UCSD-AML1 (cell line): Measurements from ENCODE around the gene ZSCAN22.
"Not testable (repeated sequence)": the region's sequence is repeated elsewhere in the genome, so short reads cannot be mapped to it uniquely, and the experiment has no call there.

Source experiments
- DNase-seq: peaks from one replicate; lab custom pipeline; 2025; ENCODE audit not compliant: unreplicated experiment; lab: John Stamatoyannopoulos, UW

The ZSCAN22 gene

DNA sequence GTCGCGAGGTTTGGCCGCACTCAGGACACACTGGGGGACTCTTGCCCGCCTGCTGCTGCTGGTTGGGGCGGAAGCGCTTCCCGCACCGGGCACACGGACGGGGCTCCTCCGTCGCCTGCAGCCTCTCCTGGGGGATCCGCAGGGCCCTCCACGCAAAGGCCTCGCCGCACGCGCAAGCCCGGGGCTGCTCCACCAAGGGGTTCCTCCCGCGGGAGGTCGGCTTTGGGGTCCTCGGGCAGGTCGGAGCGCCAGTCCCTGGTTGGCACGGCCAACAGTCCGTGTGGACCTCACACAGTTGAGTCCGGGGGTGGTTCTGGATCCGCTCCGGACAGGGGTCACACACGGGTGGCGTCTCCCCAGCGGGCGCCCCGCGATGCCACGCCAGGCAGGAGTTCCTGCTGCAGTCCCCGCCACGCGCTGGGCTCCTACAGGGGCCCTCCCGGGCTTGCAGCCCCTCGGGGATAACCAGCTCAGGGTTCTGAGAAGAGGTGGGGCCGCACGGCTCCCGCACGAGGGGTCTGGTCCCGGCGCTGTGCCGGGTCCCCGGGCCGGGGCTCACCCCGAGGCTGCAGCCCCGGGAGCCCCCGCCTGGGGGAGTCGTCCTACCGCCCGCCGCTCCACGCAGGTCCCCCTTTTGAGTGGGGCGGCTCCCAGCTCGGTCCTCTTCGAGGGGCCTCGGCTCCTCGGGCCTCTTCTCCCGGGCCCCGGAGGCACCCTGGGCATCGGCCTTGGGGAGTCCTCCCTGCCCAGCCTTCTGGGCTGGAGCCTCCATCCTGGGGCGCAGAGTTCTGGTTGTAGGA lies 42.0 kb downstream of the ZSCAN22 start:
- DNase-seq: no peak

DNA sequence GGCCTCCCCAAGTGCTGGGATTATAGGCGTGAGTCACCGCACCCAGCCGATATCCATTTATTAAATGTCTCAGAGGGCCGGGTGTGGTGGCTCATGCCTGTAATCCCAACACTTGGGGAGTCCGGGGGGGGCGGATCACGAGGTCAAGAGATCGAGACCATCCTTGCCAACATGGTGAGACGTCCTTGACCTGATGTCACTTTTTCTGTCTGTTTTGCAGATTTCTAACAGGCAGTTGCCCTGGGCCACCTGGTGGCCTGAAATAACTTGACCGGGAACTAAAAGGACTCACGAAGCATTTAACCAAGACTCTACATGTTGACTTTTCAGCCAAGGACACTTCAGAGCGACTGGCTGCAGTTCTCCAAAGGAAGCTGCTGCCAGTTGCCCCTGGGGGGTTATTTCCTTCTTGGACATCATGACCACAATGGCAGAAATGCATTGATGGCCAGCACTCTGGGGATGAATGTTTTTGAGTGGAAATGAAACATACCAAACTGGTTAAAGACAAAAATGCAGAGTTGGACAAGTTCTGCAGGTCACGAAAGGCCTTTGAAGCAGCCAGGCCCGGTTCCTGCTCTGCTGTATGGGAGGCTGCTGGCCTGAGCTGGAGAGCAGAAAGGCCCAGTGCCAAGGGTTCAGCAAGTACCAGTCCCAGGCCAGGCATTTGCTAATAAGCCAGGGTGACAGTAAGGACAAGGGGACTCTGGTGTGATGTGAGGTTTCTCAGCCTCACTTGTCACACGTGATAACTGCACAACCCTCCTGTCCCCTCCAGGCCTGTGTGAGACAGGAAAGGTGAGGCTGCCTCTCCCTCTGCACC lies 45.7 kb downstream of the ZSCAN22 start:
- no peak for DNase-seq

DNA sequence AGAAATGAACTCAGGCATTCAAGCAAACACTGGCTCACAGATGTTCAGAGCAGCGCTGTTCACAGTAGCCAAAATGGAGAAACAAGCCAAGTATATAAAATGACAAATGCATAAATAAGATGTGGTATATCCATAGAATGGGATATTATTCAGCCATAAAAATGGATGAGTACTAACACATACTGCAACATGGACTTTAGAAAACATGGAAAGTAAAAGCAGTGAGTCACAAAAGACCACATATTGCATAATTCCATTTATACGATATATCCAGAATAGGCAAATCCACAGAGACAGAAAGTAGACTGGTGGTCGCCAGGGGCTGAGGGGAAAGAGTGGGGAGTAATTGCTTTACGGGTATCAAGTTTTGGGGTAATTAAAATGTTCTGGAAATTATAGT lies 47.4 kb downstream of the ZSCAN22 start:
- DNase-seq: no peak

DNA sequence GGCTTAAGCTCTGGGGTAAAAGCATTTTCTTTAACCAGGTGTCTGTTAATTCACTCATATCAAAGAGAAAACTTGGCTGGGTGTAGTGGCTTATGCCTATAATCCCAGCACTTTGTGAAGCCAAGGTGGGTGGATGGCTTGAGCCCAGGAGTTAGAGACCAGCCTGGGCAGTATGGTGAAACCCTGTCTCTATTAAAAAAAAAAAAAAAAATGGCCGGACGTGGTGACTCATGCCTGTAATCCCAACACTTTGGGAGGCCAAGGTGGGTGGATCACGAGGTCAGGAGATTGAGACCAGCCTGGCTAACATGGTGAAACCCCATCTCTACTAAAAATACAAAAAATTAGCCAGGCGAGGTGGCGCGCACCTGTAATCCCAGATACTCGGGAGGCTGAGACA lies 49.9 kb downstream of the ZSCAN22 start:
- DNase-seq: not testable (repeated sequence)

DNA sequence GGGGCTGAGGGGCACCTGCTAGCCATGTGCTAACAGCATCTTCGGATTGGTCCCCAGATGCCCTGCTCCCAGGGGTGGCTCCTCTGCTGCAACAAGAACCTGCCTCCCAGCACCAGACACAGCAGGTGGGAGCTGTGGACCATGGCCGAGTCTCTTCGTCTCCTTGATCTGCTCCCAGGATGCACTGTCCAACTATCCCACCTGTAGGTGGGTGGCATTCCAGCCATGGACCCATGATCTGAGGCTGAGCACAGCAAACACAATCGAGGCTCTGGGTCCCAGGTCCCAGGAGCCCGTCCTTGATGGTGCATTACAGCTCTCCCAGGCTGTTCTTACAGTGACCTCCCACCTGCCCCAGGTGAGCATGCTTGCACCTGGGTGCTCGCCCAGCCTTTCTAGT lies 52.5 kb downstream of the ZSCAN22 start:
- no peak for DNase-seq

DNA sequence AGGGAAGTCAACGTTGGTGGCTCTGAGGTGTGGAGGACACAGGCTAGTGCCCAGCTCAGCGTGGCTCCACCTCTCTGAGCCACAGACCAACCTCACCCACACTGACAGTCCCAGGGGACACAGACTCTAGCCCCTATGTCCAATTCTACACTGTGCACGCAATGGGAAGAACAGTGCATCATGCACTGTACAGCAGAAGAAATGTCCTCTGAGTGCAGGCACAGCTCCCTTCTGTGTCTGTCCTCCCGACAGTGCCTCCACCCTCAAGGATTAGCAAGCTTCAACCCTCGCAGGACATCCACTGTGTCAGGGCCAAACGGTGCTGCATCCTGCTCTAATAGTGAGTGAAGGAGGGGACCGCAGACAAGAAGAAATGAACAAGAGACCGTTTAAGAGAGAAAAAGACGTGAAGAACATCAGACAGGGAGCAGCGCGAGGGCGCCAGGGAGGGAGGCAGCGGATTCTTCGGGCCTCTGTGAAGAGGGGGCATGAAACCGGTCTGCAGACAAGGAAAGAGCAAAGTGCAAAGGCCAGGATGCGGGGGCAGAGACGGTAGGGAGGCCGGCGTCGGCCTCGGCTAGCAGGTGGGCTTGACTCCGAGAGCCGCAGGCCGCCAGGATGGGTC lies 53.4 kb downstream of the ZSCAN22 start:
- no peak for DNase-seq

DNA sequence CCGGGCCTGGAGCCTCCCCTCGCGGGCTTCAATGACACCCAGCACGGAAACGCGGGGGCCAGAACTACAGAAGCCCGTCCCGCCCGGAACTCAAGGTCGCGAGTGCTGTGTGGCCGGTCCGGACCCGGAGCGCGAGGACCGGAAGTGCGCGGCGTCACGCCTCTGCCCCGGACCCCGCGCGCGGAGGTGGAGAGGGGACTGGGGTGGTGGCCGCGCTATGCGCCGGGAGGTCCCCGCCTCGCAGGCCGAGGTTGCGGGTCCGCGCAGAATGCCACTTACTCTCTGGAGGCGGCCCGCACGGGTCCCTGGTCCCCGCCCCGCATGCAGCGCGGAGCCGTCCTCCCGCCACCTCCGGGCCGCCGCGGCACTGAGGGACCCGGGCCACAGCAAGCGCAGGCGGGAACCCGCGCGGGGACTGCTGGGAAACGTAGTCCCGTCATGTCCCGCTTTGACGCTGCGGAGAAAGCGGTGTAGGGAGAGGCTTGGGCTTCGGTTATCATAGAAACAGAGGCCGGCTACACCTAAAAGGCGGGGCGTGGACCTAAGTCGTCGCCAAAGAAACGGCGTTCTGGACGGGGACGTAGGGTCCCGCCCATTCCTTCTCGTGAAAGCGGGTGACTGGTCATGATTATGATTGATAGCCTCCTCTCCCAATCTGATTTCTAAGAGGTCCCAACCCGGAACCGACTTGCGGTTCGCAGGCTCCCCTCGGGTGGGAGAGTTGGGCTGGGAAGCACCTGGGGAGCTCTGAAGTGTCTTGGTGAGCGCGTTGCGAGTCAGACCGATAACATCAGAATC lies 54.1 kb downstream of the ZSCAN22 start, which contains the start of gene ZNF837:
TSS of gene ZNF837 (minus strand) at position 369 of the 798 bp plus-strand sequence. CDS start 11,698 bp downstream, outside the sequence.
- DNase-seq: peak; percentile 98

DNA sequence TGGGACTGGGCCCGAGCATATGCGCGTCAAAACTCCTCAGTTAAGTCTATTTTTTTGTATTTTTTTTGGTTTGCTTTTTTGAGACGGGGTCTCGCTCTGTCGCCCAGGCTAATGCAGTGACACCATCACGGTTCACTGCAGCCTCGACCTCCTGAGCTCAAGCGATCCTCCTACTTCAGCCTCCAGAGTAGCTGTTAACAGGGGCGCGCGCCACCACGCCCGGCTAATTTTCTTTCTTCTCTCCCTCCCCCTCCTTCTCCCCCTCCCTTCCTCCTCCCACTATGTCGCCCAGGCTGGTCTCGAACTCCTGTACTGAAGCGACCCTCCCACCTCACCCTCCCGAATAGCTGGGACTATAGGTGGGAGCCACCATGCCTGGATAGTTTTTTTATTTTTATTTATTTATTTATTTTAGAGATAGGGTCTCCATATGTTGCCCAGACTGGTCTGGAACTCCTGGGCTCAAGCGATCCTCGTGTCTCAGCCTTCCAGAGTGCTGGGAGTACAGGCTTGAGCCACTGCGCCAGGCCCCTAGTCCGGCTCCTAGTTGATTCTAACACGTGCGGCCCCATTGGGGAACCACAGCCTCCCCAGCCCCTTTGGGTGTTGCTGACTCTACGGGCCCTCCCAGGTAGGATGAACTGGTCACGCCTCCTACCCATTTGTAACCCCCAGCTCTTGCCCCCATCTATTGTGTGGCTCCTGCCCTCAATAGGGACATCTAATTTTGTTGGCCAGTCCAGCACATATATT lies 54.8 kb downstream of the ZSCAN22 start:
- no peak for DNase-seq

DNA sequence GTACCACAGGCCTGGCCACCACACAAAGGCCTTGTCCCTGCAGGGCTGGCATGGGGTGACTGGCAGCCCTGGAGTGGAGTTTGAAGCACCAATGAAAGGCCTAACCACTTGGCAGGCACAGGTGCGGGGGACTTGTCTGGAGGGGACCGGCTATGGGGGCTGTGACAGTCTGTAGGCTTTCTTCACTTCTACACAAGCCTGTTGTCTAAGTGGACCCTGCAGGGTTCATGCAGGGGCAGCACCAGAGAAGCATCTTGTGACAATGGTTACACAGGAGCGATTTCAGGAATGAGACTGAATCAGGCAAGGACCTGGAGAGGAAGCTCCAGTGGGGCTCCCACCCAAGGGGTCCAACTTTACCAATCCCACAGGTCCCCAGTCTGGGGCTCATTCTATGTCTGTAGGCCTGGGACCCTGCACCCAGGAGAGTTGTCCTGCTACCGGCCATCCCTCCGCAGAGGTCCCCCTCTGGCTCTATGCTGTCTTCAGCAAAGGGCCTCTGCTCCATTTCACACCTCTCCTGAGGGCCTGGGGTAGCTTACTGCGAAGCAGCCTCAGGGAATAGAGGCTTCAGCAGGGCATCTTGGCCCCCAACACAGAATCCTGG lies 56.3 kb downstream of the ZSCAN22 start:
- no peak for DNase-seq

DNA sequence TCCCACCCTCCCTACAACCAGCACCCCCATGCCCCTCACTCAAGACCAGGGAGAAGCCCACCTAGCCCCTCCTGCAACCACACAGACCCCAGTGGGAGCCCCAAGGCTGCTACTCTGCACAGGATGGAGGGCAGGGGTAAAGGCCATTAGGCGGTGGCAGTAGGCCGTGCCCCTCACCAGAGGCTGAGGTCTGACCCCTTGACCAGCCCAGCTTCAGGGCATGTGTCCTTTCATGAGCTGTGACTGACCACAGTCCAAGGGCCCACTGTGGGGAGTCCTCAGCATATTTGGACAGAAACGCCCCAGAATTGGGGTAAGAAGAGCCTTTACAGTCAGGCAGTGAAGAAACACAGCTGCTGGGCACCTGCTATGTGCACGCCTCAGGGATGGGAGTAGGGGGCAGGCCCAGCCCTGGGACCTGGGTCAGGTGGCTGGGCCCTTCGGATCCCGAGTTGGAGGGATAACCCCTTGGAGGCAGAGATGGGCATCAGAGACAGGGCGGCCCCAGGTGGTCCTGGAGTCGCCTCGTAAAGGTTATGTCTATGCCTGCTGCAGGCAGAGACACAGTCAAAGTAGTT lies 58.6 kb downstream of the ZSCAN22 start:
- no peak for DNase-seq

DNA sequence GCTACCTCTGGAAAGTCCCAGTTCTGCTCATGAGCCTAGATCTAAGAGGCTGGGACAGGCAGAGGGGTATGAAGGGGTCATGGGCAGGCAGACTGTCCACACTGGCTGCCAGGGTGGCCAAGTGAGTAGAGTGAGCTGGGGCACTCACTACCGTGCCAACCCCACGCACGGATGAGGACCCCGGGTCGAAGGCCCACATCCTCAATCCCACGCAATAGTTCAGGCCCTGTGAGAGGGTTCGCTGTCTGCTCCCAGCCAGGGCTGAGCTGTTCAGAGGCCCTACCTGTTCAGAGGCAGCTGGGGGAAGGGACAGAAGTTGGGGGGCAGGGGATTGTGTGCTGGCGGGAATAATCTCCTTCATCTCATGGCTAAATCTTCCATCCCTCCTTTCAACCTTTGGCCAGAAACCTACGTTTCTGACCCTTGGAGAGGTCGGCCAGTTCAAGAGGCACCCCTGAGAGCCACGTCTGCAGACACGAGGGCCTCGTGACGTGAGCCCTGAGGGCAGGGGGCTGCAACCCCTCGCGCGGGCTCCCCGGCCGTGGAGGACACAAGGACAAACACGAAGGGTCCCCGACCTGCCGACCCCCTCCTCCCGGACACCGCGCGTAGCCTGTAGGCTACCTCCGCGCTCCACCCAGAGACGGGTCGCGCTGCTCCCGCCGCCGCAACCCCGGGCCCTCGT lies 59.2 kb downstream of the ZSCAN22 start:
- no peak for DNase-seq

DNA sequence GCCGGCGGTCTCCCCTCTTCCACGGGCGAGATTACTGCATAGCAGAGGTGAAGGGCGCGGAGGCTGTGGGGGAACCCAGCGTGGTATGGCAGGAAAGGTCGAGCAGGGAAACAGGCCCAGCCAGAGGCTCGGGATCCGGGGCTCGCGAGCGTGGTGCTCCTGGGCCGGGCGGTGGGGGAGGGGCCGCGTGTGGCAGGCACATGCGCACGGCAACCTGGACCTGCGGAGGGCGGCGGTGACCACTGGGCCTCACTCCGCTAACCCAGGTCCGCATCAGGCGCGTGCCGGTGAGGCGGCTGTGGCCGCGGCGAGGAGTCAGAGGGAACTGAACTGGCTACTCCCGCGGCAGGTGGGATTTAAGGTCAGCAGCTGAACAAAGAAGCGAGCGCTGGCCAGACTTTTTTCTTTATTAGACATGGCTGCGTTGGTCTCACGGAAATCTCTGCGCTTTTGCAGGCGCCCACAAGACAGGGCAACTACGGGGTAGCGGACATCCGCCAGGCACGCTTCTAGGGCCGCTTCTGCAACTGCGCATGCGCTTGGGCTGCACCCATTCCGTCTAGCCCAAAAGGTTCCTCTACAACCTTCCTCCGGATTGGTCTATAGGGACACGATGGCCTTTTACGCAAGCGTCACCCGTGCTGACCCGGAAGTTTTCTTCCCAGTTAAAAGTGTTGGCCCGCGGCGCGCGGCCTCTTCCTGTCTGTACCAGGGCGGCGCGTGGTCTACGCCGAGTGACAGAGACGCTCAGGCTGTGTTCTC lies 60.0 kb downstream of the ZSCAN22 start, which contains the start of gene RPS5:
TSS of gene RPS5 (plus strand) at position 694 of the 762 bp plus-strand sequence. CDS start 869 bp downstream, outside the sequence.
- DNase-seq: peak; percentile 95

DNA sequence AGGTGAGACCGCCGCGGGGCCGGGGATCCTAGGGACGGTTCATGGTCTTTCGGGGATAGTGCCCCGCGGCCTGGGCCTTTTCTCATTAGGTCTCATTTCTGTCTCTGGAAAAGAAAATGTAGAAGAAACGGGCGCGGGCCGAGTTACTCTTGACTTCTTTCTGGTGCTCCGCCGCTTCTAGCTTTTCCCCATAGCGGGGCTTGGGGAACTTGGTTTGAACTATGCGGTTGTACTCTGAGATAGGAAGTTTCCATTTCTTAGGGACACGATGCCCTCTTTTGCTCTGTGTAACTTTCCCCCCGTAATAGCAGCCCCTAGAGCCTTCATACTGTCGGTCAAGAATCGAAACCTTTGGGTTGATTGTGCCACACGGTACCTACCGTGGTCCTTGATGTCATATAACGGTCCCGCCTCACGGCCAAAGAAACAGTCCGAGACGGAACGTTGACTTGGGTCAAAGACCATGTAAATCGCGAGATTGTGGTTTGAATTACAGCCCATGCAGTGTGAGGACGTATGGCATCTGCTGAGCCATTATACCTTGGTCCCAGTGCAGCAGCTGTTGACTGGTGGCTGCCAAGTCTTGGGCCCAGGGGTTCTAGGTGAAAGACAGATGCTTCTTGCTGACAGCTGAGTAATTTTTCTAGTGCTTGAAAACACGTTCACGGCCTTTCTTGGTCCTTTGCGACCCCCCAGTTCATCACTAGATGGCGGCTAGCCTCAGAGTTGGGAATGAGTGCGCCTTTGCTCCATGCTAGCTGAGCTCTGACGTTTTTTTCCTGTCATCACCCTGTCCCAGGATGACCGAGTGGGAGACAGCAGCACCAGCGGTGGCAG lies 60.8 kb downstream of the ZSCAN22 start:
- no peak for DNase-seq

DNA sequence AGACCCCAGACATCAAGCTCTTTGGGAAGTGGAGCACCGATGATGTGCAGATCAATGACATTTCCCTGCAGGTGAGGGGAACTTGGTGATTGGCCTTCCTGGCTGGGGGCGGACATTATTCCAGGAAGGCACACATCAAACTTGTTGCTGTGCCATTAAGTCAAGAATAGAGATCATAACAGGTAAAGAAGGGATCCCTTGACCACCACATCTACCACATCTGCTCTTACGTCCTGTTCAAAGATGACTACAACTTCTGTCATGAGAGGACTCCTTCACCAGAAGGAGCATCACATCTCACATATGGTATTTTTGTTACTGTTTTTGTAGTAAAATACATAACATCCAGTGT lies 61.4 kb downstream of the ZSCAN22 start:
- DNase-seq: no peak
